ENCODE results near the gene FRMPD4. TPM values are rescaled to one million over a fixed set of nuclear protein-coding genes. Genes with fewer than 3 reads are reported as not detected.

The FRMPD4 gene
- total RNA-seq, 2 experiments from 2014 or later: not detected

DNA sequence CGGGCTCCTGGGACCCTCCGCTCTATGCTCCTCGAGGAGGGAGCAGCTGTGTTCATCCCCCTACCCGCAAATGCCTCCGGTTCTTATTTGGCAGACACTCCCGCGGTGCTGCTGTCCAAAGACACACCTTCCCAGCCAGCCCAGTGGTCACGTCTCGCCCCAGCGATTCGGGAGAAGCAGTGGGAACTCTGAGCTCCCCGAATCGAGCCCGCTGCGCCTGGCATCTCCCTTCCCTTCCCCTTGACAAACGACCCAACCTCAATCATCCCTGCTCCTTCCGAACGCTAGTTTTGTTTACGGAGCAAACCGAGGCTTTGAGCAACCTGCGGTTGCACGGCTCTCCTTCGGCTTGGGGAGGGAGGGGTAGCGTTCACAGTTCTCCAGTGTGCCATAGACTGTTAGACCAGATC, 317 bp upstream of the FRMPD4 start:
- no peaks in the 10 kb centered on the region for H3K4me1 ChIP-seq (ENCODE audit: insufficient read depth, low read length)
- Mint-ChIP-seq H3K4me3 (no peak overlapping the region), H3K36me3 (ENCODE audit: low read depth) (no peaks in the 10 kb centered on the region), H3K4me1 (ENCODE audit: low read depth) (no peaks in the 10 kb centered on the region), H3K9me3 (no peaks in the 10 kb centered on the region), H3K27ac (no peak overlapping the region), H3K27me3 (peaks cover 24% of the 10 kb centered on the region)
- no peak overlapping the region for H3K27ac ChIP-seq (ENCODE audit: low read depth in 1 of 2, low read length in 2 of 2)
- intact Hi-C loops (cut with DNase I, micrococcal nuclease): no loop called here
- H3K9me3 ChIP-seq (ENCODE audit: control insufficient read depth in 1 of 2, insufficient read depth in 1 of 2, low read length in 2 of 2): no peaks in the 10 kb centered on the region
- no peaks in the 10 kb centered on the region for H3K36me3 ChIP-seq (ENCODE audit: insufficient read depth, low read length)
- ATAC-seq (ENCODE audit: poor library complexity) (no peak), DNase-seq (no peak)
- H3K27me3 ChIP-seq (ENCODE audit: control insufficient read depth in 1 of 2, insufficient read depth in 2 of 2, low read length in 2 of 2): peaks cover 7 to 11% of the 10 kb centered on the region in 2 experiments
- ChIA-PET POLR2A (no interaction called here), CTCF (no interaction called here)
- TF ChIP-seq, protein P1, sequence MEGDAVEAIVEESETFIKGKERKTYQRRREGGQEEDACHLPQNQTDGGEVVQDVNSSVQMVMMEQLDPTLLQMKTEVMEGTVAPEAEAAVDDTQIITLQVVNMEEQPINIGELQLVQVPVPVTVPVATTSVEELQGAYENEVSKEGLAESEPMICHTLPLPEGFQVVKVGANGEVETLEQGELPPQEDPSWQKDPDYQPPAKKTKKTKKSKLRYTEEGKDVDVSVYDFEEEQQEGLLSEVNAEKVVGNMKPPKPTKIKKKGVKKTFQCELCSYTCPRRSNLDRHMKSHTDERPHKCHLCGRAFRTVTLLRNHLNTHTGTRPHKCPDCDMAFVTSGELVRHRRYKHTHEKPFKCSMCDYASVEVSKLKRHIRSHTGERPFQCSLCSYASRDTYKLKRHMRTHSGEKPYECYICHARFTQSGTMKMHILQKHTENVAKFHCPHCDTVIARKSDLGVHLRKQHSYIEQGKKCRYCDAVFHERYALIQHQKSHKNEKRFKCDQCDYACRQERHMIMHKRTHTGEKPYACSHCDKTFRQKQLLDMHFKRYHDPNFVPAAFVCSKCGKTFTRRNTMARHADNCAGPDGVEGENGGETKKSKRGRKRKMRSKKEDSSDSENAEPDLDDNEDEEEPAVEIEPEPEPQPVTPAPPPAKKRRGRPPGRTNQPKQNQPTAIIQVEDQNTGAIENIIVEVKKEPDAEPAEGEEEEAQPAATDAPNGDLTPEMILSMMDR (IDR thresholded peaks at IDR 0.05): no peak
- H3K4me3 ChIP-seq (ENCODE audit: low read length): no peak overlapping the region

DNA sequence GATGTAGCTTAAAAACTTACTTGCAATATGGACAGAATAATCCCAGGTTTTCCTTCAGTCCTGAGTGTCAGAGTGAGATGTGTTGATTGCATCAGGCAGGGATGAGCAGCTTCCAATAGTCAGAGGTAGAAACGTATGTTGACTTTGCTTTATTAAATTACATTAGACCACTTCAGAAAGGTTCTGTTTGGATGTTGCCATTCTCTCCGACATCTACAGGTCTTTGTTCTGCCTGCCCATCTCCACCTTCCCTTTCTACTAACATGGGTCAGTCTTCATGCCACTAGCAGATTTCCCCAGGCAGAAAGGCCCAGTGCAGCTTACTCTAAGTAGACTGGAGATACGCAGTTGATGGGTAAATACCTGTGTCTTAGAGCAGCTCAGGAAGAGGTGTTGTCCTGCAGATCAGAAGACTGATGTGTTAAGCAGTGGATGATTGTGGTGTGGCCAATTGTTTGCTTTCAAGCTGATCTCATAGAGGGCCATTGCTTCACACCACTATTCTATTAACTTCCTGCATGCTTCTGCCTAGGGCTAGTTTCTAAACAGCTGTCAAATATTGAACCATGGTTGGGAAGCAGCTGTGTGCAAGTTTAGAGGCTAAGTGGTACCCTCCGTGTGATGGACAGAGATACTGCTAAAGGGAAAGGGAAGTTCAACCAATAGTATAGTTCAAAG, 1.8 kb downstream of the FRMPD4 start:
- Histone ChIP-seq H3K27me3 (ENCODE audit: control insufficient read depth in 1 of 2, insufficient read depth in 2 of 2, low read length in 2 of 2) (peaks cover 7 to 11% of the 10 kb centered on the region in 2 experiments), H3K4me3 (ENCODE audit: low read length) (no peak overlapping the region), H3K36me3 (ENCODE audit: insufficient read depth, low read length) (no peaks in the 10 kb centered on the region), H3K4me1 (ENCODE audit: insufficient read depth, low read length) (no peaks in the 10 kb centered on the region), H3K9me3 (ENCODE audit: control insufficient read depth in 1 of 2, insufficient read depth in 1 of 2, low read length in 2 of 2) (no peaks in the 10 kb centered on the region), H3K27ac (ENCODE audit: low read depth in 1 of 2, low read length in 2 of 2) (no peak overlapping the region)
- no peak overlapping the region for H3K27ac Mint-ChIP-seq
- DNase-seq (no peak), ATAC-seq (ENCODE audit: poor library complexity) (no peak)
- H3K4me3 Mint-ChIP-seq: no peak overlapping the region
- ChIA-PET POLR2A (no interaction called here), CTCF (no interaction called here)
- intact Hi-C loops (cut with DNase I, micrococcal nuclease): no loop called here
- H3K36me3 Mint-ChIP-seq (ENCODE audit: low read depth): no peaks in the 10 kb centered on the region
- peaks cover 24% of the 10 kb centered on the region for H3K27me3 Mint-ChIP-seq
- no peaks in the 10 kb centered on the region for H3K4me1 Mint-ChIP-seq (ENCODE audit: low read depth)
- TF ChIP-seq, protein P1 (IDR thresholded peaks at IDR 0.05): no peak
- no peaks in the 10 kb centered on the region for H3K9me3 Mint-ChIP-seq

DNA sequence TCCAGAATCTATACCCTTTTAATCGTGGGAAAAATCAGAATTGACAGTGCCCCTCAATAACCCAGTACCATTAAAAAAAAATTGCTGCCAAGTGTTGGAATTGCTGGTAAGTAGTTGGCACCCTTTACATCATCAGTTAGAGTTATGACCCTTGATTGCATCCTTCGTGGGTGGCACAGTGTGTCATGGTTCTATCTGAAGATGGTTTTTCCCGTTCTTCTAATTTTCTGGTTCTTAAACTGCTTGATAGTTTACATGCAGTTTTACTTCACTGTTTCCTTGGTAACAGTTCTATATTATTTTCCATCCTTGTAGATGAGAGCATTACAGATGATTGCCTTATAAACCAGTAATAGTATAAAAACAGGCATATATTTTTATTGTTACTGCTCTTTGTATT, 3.2 kb downstream of the FRMPD4 start:
- Mint-ChIP-seq H3K4me1 (ENCODE audit: low read depth) (no peaks in the 10 kb centered on the region), H3K36me3 (ENCODE audit: low read depth) (no peaks in the 10 kb centered on the region), H3K27me3 (peaks cover 14% of the 10 kb centered on the region), H3K27ac (no peak overlapping the region), H3K4me3 (no peak overlapping the region), H3K9me3 (no peaks in the 10 kb centered on the region)
- Histone ChIP-seq H3K4me1 (ENCODE audit: insufficient read depth, low read length) (no peaks in the 10 kb centered on the region), H3K27me3 (ENCODE audit: control insufficient read depth in 1 of 2, insufficient read depth in 2 of 2, low read length in 2 of 2) (peaks cover 7% of the 10 kb centered on the region in 2 experiments), H3K27ac (ENCODE audit: low read depth in 1 of 2, low read length in 2 of 2) (no peak overlapping the region), H3K36me3 (ENCODE audit: insufficient read depth, low read length) (no peaks in the 10 kb centered on the region), H3K4me3 (ENCODE audit: low read length) (no peak overlapping the region), H3K9me3 (ENCODE audit: control insufficient read depth in 1 of 2, insufficient read depth in 1 of 2, low read length in 2 of 2) (no peaks in the 10 kb centered on the region)
- ChIA-PET POLR2A (no interaction called here), CTCF (no interaction called here)
- TF ChIP-seq, protein P1 (IDR thresholded peaks at IDR 0.05): no peak
- DNase-seq: no peak
- intact Hi-C loops (cut with DNase I, micrococcal nuclease): no loop called here
- ATAC-seq (ENCODE audit: poor library complexity): no peak
